ENCODE measurements around the gene CFAP251. TPM values are rescaled to one million over a fixed set of nuclear protein-coding genes. Genes with fewer than 3 reads are reported as not detected.

The CFAP251 gene
- total RNA-seq, 2 experiments from 2014 or later = 2.0 to 2.9 TPM

DNA sequence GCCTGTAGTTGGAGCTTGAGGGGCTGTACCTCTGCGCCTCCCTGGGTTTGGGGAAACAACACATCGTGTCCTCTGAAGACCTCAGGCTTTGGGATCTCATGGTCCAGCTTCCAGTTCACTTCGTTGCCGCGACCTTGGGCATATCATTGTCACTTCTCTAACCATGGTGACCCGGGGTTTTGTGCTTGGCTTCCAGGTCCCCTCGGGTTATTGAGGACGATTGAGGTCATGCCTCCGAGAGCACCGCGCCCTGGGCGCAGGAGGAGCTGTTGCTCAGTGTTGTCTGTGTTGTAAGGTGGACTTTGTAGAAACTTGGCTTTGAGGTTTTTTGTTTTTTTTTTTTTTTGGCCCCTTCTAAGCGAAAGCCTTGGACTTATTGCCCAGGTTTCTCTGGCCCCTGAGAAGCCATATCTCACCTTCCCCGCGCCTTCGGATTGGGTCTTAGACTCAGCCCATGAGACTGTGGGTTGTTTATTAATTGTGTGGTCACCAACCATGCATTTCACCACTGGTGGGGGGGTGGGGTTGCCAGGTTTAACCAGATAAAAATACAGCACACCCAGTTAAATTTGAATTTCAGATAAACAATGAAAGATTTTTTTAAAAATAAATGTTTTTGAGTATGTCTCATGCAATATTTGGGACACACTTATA, 105.9 kb downstream of the CFAP251 start:
- H3K9me3 Mint-ChIP-seq = no peaks in the 10 kb centered on the region
- POLR2A ChIA-PET = interaction anchor here (0.6 to 2.3 kb wide), 2 partner anchors 16 to 32 kb away, joined by 3 to 11 read pairs; no protein-coding TSS in a partner anchor
- intact Hi-C loops (cut with micrococcal nuclease) = no loop called here

DNA sequence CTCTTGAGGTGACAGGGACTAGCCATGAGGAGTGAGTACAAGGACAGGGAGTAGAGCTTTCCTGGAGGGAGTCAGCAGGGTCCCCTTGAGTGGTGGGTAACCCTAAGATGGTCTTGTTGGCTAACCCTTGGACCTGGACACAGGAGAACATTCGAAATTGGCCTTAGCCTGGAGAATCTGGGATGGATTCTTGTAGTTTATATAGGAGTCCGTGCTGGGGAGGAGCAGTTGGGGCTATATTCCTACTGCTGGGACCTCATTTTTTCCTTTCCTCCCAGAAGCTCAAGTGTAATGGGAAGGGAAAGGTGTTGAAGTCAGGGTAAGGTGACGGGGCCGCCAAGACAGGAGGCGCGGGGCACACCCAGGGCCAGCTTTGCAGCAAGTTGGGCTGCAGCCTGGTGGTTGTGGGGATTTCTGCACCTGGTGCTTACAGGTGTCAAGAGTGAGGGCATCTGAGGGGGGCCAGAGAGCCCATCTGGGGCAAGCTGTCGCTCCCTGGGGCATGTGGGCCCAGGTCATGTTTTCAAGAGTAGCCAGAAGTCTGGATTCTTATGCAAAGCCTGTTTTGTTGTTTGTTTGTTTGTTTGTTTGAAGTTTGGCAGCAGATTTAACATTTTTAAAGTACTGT, 108.4 kb downstream of the CFAP251 start:
- H3K4me3 Mint-ChIP-seq = no peak overlapping the region
- DNase-seq (no peak), ATAC-seq (no peak)
- intact Hi-C loops (cut with micrococcal nuclease) = no loop called here
- H3K27me3 Mint-ChIP-seq = peaks cover 5% of the 10 kb centered on the region
- H3K9me3 Mint-ChIP-seq = no peaks in the 10 kb centered on the region
- POLR2A ChIA-PET = interaction anchor here (0.6 to 1.0 kb wide), 2 partner anchors 16 to 42 kb away, joined by 3 read pairs; no protein-coding TSS in a partner anchor
- peaks cover 23% of the 10 kb centered on the region for H3K4me1 Mint-ChIP-seq (ENCODE audit: low read depth)
- peaks cover under 1% of the 10 kb centered on the region for H3K36me3 Mint-ChIP-seq (ENCODE audit: low read depth)
- TF ChIP-seq, protein P1, sequence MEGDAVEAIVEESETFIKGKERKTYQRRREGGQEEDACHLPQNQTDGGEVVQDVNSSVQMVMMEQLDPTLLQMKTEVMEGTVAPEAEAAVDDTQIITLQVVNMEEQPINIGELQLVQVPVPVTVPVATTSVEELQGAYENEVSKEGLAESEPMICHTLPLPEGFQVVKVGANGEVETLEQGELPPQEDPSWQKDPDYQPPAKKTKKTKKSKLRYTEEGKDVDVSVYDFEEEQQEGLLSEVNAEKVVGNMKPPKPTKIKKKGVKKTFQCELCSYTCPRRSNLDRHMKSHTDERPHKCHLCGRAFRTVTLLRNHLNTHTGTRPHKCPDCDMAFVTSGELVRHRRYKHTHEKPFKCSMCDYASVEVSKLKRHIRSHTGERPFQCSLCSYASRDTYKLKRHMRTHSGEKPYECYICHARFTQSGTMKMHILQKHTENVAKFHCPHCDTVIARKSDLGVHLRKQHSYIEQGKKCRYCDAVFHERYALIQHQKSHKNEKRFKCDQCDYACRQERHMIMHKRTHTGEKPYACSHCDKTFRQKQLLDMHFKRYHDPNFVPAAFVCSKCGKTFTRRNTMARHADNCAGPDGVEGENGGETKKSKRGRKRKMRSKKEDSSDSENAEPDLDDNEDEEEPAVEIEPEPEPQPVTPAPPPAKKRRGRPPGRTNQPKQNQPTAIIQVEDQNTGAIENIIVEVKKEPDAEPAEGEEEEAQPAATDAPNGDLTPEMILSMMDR (IDR thresholded peaks at IDR 0.05) = no peak
- CTCF ChIA-PET = interaction anchor here (0.8 to 1.3 kb wide), 3 partner anchors 10 to 108 kb away, joined by 3 to 5 read pairs (median 3); partner anchors contain the start of gene CFAP251
- no peak overlapping the region for H3K27ac Mint-ChIP-seq

More for the DNA sequence above, 105.9 kb downstream of the CFAP251 start:
- peaks cover 23% of the 10 kb centered on the region for H3K4me1 Mint-ChIP-seq (ENCODE audit: low read depth)
- TF ChIP-seq, protein P1 (IDR thresholded peaks at IDR 0.05) = no peak
- peaks cover 2% of the 10 kb centered on the region for H3K36me3 Mint-ChIP-seq (ENCODE audit: low read depth)
- DNase-seq (no peak), ATAC-seq (no peak)
- H3K27me3 Mint-ChIP-seq = peaks cover 15% of the 10 kb centered on the region
- no peak overlapping the region for H3K27ac Mint-ChIP-seq
- no peak overlapping the region for H3K4me3 Mint-ChIP-seq
- CTCF ChIA-PET = interaction anchor here (1.9 kb wide), 1 partner anchor 106 kb away, joined by 5 read pairs; the partner anchor contains the start of gene CFAP251

DNA sequence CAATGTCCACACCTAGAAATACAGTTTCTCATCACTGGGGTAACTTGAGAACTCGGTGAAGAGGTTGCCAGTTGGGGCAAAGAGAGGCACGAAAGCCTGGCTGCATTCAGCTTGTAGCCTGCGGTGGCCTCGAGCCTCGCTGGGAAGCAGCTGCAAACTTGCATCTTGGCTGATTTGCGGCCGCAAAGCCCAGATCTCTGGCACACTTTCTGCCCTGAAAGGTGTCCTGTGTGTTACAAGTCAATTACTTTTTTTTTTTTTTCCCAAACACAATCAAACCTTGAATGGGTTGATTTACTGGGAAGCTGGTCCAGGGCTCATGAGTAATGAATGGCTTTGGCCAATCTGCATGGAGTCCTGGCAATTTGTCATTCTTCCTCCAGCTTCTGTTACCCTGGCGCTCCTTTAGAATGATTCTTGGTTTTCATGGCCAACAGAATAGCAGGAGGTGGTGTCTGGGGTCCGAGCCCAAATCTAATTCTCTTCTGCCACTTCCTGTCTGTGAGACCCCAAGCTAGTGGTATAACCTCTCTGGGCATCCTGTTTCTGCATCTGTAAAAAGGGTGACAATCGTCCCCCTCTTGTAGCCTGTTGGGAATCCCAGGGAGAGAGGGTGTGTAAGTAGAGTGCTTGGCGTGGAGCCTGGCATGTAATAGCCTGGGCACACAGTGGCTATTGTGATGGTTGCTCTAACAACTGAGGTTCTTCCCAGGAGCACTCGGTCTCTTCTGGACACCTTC, 109.9 kb downstream of the CFAP251 start:
- peaks cover 3% of the 10 kb centered on the region for H3K27me3 Mint-ChIP-seq
- TF ChIP-seq, protein P1 (IDR thresholded peaks at IDR 0.05) = no peak
- no peak for ATAC-seq
- no peaks in the 10 kb centered on the region for H3K36me3 Mint-ChIP-seq (ENCODE audit: low read depth)
- H3K9me3 Mint-ChIP-seq = no peaks in the 10 kb centered on the region
- CTCF ChIA-PET = interaction anchor here (0.9 to 2.2 kb wide), 3 partner anchors 92 to 110 kb away, joined by 3 to 8 read pairs (median 3); partner anchors contain the start of gene CFAP251
- no peak overlapping the region for H3K27ac Mint-ChIP-seq
- intact Hi-C loops (cut with micrococcal nuclease) = no loop called here
- no peak for DNase-seq
- no peak overlapping the region for H3K4me3 Mint-ChIP-seq
- peaks cover 21% of the 10 kb centered on the region for H3K4me1 Mint-ChIP-seq (ENCODE audit: low read depth)
- POLR2A ChIA-PET = interaction anchor here (0.6 to 0.8 kb wide), 2 partner anchors 110 to 180 kb away, joined by 3 to 4 read pairs; partner anchors contain the start of gene CFAP251

DNA sequence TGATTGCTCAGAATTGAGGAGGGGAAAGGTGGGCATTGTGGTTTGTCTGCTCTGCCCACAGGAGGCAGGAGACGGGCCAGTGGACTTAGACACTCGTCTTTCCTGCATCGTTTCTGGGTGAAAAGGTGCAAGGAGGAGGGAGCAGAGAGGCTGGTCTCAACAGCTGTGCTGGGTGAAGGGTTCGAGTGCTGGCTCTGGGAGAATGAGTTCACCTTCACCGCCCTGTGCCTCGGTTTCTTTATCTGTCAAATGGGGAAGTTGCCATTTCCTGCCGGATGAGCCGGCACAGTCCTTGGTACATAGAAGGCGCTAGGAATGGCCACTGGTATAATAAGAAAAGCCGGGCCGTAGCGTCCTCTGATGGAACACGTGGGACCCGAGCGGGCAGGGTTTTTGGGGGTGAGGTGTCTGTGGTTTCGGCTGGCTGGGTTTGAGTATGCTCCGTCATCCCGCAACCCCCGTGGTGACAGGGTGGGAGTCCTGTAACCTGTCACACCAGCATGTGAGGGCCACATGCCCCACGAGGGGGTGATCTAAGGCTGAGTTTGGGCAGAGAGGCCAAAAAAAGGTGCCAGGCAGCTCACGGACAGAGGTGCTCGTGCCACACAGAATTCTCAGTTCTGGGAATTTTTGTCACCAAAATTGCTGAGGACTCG, 110.6 kb downstream of the CFAP251 start:
- Mint-ChIP-seq H3K4me1 (ENCODE audit: low read depth) (peaks cover 19% of the 10 kb centered on the region), H3K27me3 (peaks cover 2% of the 10 kb centered on the region), H3K9me3 (no peaks in the 10 kb centered on the region), H3K36me3 (ENCODE audit: low read depth) (no peaks in the 10 kb centered on the region), H3K27ac (no peak overlapping the region), H3K4me3 (no peak overlapping the region)
- peak; percentile 72 for ATAC-seq
- POLR2A ChIA-PET = no interaction called here
- peak; percentile 81 for DNase-seq
- TF ChIP-seq, protein P1 (IDR thresholded peaks at IDR 0.05) = no peak
- CTCF ChIA-PET = interaction anchor here (0.9 to 2.2 kb wide), 5 partner anchors 25 to 235 kb away, joined by 3 to 8 read pairs (median 3); partner anchors contain the start of genes CFAP251 and RHOF
- intact Hi-C loops (cut with micrococcal nuclease) = no loop called here

Measured in activated CD8-positive, alpha-beta T cell treated with anti-CD3 and anti-CD28 coated beads for 36 hours (primary cell).